CD4-positive, alpha-beta T cell treated with Interleukin-6 at 100 ng/mL for 8 hours (primary cell): ENCODE results near the gene NT5DC3.

ENCODE experiments used
- DNase-seq: peaks from one replicate; pipeline ENCODE4 v3.0.0-alpha.2; 2020; ENCODE audit warnings: mixed read lengths, low spot score

NT5DC3 gene

DNA sequence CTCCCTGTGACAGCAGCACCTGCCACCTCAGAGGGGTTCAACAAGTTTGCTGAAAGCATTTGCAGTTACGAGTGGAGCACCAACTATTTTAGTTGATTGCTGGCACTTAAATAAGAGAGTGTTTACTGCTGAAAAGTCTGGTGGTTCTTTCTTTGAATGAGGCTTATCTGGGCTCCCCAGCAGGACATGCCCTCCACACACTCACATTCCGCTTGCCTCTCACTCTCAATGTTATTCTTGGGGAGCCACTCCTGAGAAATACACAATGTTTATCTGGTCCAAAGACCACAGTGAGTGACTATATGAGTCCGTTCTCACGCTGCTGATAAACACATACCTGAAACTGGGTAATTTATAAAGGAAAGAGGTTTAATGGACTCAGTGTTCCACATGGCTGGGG is 31.9 kb downstream of the NT5DC3 start:
- DNase-seq: no peak

DNA sequence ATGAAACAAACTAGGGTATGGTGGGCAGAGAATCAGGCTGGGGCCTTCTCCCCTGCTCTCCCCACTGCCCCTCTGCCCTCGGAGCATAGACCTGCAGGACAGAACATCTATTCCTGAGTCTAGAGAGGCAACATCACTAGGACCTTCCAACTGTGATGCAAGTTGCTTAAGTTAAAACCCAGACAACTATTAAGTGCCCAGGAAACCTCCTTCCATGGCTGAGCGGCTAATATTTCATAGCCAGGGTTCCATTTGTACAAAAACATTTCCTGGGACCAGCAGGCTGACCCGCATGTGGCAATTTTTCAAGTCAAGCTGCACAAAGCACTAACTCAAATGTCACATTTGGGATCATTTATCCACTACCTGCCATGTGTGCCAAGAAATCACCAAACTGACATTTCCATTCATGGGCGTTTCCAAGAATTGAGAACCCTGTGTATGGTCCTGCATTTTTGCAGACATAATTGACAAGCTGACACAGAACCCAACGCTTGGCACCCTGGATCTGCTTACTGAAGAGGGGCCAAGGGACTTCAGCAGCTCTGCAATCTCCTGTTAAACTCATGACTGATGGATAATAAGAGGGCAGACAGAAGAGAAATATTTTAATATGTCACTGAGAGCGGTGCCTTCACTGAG is 32.7 kb downstream of the NT5DC3 start:
- DNase-seq: no peak

DNA sequence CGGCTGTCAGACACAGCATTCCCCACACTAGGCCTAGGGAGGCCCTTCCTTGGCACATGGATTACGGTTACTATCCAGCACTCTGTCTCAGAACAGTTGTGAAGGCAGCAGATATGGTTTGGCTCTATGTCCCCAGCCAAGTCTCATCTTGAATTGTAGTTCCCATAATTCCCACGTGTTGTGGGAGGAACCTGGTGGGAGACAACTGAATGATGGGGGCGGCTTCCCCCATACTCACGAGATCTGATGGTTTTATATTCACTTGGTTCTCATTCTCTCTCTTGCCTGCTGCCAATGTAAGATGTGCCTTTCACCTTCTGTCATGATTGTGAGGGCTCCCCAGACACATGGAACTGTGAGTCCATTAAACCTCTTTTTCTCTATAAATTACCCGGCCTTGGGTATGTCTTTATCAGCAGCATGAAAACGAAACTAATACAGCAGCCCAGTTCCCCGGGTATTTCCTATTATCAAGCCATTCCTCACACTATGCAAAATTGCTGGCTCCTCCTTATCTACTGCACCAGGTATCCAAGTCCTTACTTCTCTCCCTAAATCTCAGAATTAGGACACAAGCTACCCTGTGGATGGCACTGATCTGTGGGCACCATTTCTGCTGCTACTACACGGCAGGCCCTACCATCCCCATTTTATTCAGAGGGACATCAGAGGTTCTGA is 33.3 kb downstream of the NT5DC3 start:
- no peak for DNase-seq

DNA sequence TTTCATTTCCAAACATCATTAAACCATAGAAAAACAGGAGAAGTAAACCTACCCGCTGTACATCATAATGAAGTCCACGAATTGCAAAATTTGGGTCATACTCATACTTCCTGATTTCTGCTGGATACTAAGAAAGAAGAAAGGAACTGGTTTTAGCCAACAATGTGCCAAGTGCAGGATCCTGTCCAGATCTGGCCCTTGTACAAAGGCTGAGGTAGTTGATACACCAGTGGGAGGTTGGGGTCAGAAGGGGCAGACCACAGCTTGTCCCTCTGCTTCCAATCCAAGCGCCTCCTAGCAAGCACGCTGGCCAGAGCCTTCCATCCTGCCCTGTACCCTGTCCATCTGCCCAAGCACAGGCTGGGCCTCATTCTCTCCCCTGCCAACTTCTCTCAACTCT is 34.2 kb downstream of the NT5DC3 start:
- DNase-seq: no peak

DNA sequence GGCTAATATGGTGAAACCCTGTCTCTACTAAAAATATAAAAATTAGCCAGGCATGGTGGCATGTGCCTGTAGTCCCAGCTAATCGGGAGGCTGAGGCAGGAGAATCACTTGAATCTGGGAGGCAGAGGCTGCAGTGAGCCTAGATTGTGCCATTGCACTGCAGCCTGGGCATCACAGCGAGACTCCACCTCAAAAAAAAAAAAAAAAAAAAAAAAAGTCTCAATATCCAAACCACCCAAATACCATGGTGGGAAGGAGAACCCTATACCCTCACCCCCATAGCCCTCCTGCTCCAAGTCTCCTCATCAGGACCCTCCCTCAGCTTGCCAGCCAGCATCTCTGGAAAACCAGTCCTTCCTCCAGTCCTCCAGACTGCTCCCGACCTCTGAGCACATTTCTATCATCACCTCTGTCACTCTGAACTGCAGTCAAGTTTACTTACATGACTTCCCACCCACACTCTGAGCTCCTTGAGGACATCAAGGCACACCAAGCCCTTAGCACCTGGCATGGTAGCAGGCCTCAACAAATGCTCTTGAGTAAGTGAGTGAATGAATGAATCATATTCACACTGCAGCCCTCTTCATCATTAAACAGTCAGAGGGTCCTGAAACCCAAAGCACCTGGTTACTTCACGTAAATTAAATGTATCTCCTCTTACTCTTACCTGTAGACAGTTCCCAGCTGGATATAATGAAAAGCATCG is 35.2 kb downstream of the NT5DC3 start:
- DNase-seq: no peak

DNA sequence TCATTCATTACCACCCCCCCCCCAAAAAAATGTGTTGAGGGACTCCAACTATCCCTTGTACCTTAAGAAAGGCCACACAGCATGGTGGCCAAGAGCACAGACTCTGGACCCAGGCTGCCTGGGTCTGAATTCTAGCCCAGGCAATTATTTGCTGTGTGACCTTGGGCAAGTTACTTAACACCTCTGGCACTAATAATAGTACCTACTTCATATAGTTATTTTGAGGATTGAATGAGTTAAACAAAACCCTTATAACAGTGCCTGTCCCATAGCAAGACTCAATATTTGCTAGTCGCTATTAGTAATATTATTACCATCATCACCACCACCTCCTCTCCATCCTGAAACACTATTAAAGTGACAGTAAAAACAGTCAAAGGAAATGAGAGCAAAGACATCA is 37.2 kb downstream of the NT5DC3 start:
- no peak for DNase-seq

DNA sequence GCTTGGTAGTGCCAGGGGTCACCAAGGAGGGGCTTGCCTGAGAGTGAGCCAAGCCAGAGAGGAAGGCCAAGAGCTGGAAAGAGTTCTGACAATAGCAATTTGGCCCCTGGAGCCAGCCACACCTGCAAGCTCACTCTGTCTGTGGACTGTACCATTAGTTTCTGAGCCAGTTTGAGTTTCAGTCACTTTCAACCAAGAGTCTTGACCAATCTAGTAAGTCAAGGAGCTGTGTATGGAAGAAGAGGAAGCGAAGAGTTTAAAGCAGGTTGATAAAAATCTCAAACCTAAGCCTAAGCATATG is 38.5 kb downstream of the NT5DC3 start:
- DNase-seq: no peak

DNA sequence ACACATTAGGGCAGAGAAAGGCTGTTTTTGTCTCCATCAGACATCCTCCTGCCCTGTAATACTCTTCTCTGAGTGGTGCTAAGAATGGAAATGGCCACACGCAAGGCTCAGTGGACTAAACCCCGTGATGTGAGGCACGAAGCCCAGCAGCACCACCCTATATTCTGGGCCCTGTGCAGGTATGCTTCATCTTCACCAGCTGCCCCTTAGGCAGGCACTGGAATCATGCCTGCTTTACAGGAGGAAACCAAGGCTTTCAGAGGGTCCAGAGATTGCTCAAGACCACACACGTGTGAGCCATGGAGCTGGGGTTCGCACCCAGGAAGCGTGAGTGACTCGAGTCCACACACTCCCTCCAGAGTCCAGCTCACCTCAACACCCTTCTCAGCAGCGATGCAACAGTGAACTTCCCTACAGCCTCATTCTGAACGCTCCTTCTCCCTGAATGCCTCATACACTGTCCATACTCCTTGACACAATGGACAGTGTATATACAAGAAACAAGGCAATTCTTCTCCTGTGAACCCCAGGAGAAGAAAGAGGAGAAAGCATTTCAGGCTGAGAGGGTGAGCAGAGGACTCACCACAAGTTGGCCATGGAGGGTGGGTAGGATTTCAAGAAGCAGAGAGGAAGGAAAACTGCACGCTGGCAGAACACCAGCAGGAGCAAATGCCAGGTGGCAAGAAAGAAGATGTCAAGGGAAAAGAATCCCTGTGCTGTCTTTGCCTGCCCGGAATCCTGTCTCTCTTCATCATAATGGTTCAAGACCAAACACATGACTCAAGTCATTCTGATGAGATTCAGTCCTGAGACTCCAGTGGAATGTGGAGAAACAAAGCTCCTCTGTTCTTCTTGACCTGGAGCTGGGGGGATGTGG is 39.1 kb downstream of the NT5DC3 start:
- DNase-seq: no peak

DNA sequence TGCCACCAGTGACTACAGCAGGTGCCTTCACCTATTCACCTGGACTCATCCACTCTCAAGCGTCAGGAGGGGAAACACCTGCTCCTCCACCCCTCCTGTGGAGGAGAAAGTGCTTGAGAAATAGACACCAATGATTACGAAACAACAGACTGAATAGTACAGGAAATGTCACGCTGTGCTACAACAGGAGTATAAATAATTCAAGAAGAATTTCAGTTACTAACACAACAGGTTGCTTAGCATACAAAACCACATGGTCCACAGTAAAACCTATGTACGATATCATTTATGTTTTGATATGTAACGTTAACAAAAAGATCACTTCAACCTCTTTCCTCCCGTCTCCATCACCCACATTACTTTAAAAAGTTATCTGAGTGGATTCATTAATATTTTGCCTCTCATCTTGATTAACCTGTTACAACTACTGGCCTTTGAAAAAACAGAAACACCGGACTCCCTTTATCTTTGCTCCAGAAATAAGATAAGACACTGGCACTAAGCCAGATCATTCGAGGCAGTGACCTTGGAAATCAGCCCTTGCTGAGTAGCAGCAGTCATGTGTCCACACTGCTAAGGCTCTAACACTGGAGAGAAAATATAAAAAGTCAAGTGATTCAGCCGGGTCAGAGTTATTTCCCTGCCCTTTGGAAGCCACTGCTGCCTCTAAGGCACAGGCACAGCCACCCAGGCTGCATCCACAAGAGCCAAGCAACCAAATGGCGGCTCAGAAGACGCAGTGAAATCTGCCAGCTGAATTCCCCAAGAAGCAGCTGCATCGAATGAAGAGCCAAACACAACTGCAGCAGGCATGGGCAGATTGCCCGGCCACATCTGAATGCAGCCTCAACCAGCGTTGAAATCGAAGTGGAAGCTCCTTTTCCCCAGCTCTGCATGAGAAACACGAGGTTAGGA is 40.9 kb downstream of the NT5DC3 start:
- no peak for DNase-seq

DNA sequence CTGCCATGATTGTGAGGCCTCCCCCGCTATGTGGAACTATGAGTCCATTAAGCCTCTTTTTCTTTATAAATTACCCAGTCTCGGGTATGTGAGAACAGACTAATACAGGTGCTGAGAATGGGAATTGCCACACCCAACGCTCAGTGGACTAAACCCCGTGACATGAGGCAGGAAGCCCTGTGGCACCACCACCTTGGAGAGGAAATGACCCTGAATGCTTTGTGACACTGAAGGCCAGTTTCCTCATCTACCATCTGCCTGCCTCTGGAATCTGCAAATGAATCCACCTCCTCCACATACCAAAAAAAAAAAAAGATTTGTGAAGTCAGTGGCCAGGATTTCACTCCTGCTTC is 41.6 kb downstream of the NT5DC3 start:
- DNase-seq: no peak

DNA sequence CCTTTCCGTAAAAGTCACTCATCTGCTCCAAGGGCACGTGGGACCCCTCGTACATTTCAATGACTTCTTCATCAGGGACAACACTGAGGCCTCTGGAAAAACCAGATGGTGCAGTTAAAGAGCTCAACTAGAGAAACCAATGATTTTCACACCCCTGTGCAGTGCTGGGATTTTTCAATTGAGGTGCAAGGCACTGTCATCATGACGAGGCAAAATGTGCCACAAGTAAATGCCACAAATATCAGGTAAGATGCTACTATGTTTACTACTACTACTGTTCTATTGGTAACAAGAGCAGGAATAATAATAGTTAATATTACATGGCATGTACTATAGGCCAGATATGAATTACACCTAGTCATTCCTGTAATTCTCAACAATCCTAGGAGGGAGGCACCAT is 42.4 kb downstream of the NT5DC3 start:
- DNase-seq: no peak

DNA sequence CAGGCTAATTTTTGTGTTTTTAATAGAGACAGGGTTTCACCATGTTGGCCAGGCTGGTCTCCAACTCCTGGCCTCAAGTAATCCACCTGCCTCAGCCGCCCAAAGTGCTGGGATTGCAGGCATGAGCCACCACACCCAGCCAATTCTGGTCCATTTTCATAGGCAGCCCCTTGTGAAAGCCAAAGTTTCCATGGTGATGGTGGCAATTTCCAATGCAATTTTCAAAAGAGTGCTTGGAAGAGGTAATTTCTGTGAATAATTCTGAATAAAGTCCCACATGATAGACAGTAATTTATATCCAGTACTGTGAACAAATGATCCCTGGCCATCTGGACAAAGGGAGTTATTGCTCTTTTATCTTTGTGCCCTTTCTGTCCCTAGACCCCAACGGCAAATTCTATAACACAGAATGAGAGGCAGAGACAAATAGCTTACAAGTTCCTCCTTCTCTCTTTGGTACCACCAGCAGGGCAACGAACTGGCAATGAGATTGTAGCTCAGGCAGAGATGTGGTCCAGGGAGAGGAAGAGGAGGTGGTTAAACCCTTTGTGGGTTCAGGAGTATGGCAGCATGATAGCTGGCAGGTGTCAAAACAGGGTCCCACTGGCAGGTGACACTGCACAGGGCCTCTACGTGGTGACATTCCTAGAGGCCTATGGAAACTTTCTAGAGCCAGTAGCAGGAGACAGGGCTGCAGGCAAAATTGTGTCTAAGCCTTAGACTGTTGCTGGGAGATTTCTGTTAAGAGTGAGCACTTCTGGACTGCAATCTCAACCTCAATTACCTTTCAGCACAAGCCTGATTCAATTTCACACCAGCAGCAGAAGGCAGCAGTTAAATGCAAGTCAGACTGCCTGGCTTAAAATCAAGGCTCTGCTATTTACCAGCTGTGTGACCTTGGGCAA is 46.5 kb downstream of the NT5DC3 start:
- DNase-seq: no peak

DNA sequence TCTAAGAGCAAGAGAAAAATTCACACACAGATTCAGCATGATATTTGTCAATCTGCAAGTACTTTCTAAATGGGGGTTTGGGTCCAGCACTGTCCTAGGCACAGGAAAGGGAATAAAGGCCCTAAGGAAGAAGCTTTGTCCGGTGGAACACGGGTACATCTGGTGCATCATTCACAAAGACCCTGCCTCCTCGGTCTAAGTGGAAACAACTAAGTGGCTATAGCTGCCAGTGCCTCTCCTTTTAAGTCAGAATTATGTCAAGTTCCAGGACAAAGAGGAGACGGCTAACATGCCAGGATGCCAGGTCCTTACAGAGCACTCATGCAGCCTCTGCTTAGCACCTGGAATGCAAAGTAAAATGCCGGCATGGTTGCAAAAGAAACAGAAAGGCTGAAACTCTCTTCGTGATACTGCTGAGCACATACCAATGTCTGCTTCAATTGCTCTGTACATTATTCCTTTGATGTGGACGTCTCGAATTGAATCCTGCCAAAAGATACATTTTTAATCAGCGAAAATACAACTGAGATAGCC is 47.5 kb downstream of the NT5DC3 start:
- no peak for DNase-seq

DNA sequence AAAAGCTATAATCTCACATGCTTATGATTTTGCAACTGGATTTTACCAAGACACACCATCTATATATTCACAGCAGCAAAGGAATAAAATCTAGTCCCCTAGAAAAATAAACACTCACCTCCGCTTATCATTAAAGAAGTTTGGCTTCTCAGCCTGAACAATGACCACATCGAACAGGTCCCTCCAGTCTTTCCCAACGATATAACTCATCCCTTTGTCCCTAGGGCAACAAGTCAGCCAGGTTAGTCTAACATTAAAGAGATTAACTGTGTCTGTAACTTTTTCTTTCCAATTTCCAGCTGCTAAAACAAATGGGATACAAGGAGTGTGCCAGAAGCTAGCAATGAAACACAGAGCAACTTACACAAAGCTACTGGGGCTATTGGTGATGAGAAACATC is 48.0 kb downstream of the NT5DC3 start:
- no peak for DNase-seq

DNA sequence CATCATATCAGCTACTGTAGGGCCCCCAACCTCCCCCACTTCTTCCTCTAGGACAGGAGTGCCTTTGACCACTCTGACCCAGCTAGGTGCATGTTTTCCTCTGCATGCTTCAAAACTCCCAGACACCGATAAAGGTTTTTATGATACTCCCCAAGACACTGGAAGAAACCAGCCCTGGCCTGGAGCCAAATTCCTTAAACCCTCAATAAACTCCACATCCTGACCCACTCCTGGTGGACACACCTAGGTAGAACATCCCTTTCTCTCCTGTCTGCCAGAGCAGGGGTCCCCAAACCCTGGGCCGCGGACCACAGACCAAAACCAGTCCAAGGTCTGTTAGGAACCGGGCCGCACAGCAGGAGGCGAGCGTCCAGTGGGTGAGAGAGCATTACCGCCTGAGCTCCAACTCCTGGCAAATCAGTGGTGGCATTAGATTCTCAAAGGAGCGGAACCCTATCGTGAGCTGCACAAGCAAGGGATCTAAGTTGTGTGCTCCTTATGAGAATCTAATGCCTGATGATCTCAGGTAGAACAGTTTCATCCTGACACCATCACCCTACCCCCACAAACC is 49.6 kb downstream of the NT5DC3 start:
- DNase-seq: no peak

DNA sequence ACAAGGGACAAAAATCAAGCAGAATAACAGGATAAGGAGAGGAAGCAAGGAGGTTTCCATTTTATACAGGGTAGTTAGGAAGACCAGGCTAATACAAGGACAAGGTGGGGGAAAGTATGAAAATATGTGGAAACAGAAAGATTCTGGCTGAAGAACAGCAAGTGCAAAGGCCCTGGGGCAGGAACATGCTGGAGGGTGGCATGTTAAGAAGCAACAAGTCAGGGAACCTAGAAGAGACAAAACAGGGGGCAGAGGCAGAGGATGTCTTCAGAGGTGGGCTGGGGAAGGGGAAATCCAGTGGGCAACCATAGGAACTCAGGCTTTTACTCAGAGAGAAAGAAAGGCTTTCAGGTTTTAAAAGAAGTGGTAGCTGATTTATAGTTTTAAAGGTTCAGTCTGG is 54.8 kb downstream of the NT5DC3 start:
- no peak for DNase-seq

DNA sequence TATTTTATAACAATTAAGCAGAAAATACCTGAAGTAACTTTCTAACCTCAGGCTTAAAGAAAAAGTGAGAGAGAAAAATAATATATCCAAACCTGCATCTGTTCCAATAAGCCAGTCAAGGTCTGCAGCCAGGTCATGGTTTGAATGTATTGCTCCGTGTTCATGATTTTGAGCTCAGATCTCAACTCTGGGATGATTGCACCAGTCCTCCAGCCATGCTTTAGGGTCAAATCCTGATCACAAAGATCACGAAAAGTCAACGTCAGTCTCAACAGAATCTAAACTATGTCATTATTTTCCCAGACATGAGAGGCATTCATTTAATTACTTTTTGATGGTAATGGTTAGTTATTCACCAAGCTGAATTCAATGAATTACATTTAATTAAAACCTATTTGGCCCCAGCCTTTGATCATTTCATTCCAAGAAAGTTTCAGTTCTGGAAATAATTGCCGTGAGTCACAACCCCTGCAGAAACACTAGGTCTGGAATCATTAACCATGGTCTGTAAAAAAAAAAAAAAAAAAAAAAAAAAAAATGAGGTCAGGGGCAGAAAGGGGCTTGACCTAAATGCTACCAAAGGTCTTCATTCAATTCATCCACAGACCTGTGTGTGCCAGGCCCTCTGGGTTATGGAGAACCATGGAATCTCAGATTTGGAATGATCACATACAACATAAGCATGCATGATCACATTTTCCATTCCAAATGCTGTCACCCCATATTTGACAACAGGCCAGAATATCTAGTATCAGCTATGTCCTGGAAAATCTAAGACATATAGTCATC is 55.6 kb downstream of the NT5DC3 start:
- DNase-seq: no peak

DNA sequence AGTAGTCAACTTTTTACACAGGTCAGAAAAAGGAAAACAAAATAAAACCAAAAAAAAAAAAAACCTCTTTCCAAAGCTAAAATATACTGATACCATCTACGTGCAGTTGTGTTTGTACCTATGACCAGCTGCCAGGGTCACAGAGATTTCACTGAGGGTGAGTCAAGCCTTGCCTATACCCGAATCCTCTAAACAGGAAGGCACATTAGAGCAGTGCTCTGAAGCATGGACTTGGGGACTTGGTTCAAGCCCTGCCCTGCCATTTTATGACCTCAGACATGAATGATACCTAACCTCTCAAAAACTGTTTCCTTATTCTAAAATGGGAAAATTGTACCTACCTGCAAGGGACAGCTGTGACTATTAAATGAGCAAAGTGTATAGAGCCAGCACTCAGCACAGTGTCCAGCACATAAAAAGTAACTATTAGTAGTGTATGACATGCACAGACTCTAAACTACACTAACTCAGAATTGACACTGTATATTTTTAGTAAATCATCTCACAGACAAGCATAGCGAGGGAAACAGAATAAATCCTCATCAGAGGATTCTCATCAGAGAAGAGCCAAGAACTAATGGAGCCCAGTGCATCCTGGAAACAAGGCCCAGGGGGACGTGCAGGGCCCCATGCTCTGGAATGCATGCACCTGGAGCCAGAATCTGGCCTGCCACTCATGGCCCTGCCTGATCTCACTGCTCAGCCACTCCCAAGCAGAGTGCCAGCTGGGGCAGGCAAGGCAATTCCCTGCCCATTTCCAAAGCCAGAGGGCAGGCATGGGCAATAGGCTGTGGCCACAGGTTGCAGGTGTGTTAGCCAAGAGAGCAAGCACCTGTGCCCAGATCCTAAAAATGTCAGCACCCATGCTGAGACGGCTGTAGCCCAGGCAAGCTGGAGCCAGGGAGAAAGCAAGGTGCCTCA is 57.0 kb downstream of the NT5DC3 start:
- no peak for DNase-seq
